8988T (cell line): ENCODE measurements around the gene CNIH2.
A peak's percentile ranks its signal among the peaks of the same experiment; 100 is the strongest.
"Not testable (repeated sequence)": the region's sequence is repeated elsewhere in the genome, so short reads cannot be mapped to it uniquely, and the experiment has no call there.

Experiments
- DNase-seq: peaks from one replicate; pipeline ENCODE4 v3.0.0; 2011

CNIH2 gene

DNA sequence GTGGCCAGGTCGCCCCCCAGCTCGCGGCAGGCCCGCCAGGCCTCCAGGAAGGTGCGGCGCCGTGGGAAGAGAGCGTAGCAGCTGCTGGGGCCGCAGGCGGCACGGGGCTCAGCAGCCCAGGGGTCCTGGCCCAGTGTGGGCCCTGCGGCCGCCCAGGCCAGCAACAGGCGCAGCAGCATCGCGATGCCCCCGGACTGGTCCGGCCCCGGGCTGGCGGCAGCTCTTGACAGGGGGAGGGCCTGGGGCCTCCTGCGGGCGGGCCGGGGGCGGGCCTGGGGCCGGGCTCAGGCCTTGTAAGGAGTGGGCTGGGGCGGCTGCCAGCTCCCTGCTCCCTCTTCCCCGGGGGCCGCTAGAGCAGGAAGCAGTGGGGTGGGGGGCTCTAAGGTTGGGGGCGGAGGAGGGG is 38.9 kb downstream of the CNIH2 start, which contains the start of gene CD248:
CD248 (minus strand) TSS at position 196 of the 403 bp plus-strand sequence; CDS start at position 179, 17 bp downstream.
- no peak for DNase-seq

DNA sequence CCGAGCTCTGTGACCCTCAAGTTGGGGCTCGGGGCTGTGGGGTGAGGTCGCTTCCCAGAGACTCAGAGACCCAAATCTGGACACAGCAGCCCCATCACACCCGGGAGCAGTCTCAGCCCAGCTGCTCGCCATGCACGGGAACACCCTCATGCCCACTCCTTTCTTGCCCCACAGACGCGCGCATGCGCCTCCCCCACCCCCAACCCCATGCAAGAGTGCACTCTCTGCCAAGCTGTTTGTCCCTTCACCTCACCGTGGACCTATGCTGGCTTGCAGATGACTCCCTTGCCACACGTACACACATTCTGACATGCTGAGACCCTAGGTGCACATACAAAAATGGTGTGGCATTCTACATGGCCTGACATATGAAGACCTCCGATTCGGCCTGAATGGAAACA is 39.3 kb downstream of the CNIH2 start:
- no peak for DNase-seq

DNA sequence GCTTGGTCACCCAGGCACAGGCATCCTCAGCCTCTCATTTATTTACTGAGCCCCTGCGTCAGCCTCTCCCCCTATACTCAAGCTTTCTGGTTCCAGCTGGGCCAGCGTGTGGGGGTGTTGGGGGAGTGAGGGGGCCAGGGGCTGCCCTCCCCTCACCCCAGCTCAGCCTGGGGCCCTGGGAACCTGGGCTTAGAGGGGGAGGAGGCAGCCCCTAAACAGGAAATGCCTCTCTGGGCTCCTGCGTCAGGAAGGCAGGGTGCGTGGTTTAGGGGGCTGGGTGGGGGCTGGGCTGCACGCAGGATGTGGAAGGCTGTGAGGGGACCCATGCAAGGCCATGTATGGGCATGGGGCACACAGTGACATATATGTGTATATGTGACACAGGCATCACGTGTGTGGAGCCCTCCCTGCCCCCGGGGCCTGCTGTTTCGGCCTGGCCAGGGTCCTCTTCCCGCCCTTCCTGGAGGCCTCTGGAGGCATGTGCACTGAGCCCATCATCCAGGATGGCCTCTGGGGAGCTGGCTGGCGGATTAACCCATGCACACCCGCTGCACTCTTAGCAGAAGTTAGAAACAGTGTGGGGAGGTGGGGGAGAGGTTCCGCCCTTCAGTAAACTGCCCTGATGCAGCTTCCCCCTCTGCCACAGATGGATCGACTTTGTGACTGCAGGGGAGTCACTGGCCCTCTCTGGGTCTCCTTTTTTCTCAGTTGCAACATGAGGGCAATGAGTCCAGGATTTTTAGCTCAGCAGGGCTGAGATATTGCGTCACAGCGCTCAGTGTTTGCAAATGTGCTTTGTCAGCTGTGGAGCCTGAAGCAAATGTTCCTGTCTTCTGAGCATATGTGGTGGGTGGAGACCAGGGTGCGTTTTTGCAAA is 40.0 kb downstream of the CNIH2 start:
- no peak for DNase-seq

DNA sequence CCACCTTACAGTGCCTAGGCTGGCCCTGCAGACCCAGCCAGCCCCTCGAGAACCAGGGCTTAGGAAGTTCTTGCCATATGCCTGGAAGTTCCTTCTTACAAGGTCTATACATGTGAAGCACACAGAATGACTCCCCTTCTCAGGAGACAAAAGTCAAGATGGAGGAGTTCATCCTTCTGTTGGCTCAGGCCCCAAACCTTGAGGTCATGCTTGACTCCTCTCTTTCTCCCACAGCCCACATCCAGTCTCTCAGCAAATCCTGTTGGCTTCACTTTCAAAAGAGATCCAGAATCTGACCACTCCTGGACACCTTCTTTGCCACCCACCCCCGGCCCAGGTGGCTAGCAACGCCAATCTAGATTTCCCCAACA is 40.6 kb downstream of the CNIH2 start:
- no peak for DNase-seq

GRCh38 chr11:66320289-66320688 is 42.3 kb downstream of the CNIH2 start:
- not testable (repeated sequence) for DNase-seq

DNA sequence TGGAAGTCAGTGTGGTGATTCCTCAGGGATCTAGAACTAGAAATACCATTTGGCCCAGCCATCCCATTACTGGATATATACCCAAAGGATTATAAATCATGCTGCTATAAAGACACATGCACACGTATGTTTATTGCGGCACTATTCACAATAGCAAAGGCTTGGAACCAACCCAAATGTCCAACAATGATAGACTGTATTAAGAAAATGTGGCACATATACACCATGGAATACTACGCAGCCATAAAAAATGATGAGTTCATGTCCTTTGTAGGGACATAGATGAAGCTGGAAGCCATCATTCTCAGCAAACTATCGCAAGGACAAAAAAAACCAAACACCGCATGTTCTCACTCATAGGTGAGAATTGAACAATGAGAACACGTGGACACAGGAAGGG is 42.8 kb downstream of the CNIH2 start:
- DNase-seq = not testable (repeated sequence)

DNA sequence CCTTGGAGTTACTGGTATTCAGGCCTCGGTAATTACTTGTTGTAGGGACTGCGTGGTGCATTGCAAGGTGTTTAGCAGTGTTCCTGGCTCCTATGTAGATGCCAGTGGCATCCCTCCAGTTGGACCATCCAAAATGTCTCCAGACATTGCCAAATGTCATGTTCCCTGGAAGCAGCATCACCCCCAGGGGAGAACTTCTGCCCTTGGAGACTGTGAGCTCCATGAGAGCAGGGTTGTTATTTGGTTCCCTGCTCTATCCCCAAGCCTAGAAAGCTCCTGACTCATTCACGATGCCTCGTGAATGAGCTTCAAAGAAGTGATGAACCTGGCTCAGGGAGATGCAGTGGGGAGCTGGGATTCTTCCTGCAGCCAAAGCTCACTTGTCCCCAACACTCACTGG is 43.6 kb downstream of the CNIH2 start:
- no peak for DNase-seq

DNA sequence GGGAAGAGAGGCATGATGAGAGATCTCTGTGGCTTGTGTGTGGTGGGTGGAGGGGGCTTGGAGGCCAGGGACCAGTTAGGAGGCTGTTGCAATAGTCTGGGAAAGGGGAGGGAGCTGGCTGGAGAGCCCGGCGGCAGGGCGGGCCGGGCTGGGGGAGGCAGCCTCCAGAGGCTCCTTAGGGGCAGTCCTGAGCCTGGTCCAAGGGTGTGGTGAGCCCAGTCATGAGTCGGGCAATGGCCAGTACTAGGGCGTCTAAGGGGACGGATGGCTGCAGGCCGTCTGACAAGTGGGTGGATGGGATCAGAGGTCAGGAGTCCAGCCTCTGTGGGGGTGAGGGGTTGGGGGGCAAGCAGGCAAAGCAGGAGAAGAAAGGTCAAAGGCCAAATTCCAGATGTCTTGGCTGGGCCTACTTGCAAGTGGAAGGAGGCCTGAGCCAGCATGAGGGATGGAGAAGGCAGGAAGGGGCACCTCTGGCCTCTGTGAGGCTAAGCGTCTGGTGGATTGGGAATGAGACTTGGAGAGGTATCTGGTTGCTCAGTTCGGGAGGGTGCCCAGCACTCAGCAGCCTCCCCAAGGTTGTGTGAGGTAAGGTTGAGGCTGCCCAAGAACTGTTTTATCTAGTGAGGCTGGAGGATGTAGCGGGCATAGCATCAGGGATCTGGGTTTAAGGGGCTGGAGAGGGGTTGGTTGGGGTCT is 44.9 kb downstream of the CNIH2 start:
- no peak for DNase-seq

- no peak for DNase-seq
Observed at GRCh38 chr11:66323684-66324083, 45.7 kb downstream of the CNIH2 start.

DNA sequence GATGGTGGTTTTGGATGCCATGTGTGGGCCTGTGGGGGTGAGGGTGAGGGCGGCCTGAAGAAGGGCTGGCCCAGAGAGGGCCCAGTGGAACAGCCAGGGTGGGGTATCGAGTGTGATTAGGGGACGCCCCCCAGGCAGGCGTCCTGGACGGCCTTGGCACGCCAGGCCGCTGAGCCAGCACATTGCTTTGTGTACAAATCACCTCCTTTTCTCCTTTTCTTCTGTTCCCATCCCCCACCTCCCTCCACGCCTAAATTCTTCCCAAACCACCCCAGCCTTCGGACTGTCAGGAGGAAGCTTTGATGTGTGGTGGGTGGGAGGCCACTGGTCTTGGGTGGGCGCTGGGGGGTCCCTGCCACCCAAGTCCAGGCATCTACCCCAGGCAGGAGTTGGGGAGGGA is 46.7 kb downstream of the CNIH2 start:
- DNase-seq = no peak

- no peak for DNase-seq
Observed at GRCh38 chr11:66325263-66325671, 47.3 kb downstream of the CNIH2 start.

DNA sequence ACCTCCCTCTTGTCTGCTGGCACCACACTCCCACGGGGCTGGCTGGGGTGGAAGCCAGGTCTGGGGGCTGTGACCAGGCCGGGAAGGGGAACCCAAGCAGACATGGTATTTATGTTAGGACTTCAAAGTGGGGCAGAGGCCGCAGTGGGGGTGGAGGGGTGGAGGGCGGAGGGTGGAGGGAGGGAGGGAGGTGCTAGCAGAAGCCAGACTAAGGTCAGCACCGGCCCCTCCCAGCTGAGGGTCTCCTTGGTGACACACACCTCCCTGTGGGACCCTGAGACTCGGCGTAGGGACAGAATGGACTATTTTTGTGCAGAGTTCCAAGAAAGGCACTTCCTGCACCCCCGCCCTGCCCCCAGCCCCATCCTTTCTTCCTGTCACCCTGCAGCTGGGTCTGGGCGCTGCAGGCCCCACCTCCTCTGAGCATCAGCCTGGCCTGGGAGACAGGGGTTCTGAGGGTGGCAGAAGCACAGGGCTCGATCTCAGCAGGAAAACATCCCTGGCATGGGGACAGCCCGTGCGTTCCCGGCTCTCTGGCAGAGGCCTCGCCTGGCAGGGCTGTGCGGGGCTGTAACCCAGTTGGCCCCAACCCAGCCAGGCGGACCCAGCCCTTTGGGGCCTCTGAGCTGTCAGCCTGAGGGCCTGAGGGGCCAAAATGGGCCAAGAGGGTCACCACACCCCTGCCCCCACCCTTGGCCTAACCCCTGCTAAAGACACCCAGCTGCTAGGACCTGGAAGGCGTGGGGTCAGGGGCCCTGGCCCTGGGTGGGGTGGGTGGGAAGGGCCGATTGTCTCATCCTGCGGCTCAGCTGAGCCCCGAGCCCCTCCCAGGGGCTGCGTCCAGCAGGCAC is 48.5 kb downstream of the CNIH2 start:
- peak; percentile 58 for DNase-seq

- peak; percentile 82 for DNase-seq
Observed at GRCh38 chr11:66327171-66328030, 49.4 kb downstream of the CNIH2 start.

GRCh38 chr11:66328031-66328301 is 50.0 kb downstream of the CNIH2 start:
- DNase-seq = peak; percentile 24

- peak; percentile 93 for DNase-seq
Observed at GRCh38 chr11:66328302-66329144, 50.5 kb downstream of the CNIH2 start.

- DNase-seq = no peak
Observed at GRCh38 chr11:66329165-66329673, 51.2 kb downstream of the CNIH2 start.

DNA sequence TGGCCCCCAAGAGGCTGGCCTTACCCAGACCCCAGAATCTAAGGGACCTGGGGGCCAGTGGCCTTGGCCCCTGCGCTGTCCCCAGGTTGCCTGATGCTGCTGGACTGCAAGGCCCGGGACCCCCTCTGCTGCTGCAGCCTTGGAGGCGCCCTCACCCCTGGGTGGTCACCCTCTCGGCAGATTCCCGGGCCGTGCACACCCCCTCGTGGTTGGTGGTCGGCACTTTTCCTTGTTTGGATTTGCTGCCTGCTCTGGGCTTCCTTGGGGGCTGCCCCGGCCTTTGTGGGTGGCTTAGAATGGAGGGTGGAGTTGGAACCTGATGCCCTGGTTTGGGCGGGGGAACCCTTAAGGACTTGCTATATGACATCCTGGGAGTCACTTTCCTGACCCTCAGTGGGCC is 53.0 kb downstream of the CNIH2 start:
- peak; percentile 31 for DNase-seq

DNA sequence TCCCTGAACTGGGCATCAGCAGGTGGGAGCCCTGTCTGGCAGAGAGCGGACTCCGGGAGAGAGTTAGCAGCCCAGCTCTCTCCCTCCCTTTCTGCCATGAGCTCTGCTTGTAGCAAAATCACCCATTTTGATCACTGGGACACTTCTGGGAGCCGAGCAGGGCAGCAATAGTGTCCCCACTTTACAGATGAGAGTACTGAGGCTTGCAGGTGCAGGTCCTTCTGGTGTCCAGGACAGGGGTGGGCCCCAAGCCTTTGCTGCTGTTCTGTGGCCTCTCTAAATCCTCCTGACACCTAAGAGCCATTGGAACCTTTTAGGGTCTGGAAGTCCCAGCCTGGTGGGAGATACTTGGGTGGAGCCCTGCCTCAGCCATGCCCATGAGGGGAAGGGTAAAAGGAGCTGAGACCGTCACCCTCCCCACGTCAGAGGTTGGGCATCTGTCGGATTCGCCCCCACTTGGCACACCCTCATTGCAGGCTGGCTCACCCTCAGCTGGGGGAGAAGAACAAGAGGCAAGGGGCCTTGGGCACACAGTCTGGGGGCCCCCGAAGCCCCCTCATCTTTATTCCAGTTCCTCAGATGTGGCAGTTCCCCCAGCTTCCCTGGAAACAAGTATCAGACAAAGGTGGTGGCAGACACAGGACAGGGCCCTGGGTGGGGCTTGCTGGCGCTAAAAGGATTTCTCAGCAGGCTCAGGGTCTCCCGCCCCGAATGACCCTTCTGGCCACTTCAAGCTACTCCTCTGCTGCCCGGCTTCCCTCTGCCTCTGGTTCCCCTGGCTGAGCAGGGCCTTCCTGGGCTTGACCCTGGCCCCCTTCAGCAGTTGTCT is 53.8 kb downstream of the CNIH2 start:
- peak; percentile 28 for DNase-seq

- DNase-seq = peak; percentile 27
Observed at GRCh38 chr11:66332371-66333219, 54.6 kb downstream of the CNIH2 start.
